ENCODE measurements around the gene PPP1R3F.
A peak's percentile ranks its signal among the peaks of the same experiment; 100 is the strongest.

The PPP1R3F gene

DNA sequence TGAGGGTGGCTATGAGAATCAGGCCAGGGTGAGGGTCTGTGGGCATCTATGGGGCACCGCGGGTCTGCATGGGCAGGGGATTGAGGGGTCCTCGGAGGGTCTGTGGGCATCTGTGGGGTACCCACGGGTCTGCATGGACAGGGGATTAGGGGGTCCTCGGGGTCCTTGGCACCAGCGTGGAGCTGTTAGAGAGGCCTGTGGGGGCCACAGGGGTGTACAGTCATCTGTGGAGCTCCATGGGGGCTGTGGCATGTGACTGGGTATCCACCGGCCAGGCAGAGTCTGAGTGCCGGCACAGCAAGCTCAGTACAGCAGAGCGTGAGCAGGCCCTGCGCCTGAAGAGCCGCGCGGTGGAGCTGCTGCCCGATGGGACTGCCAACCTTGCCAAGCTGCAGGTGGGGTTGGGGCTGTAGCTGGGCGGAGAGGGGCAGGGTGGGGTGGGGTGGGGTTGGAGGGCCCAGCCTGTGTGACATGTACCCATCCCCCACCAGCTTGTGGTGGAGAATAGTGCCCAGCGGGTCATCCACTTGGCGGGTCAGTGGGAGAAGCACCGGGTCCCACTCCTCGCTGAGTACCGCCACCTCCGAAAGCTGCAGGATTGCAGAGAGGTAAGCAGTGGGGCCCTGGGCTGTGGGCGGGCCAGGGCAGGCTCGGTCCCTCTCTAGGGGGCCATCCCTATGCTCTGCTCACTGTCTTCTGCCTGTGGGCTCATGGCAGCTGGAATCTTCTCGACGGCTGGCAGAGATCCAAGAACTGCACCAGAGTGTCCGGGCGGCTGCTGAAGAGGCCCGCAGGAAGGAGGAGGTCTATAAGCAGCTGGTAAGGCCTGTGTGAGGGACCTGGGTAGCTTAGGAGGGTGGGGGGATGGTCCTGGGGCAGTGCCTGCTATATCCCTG lies 21.4 kb upstream of the PPP1R3F start:
- intact Hi-C loops (cut with DNase I) = no loop called here
- peak in 2 of 10 donors; percentile 63 to 78 for DNase-seq

DNA sequence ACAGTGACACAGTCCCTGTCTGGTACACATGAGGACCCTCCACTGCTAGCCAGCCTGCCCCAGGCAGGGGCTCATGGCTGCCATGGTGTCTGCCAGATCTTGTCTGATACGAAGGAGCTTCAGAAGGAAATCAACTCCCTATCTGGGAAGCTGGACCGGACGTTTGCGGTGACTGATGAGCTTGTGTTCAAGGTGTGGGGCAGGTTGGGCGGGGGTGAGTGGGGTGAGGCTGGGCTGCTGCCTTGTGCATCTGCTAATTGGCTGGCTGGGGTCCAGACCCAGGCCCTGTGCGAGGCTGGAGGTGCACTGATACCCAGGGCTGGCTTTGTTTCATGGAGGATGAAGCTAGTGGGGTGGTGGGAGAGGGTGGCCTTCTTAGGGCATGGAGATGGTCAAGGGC lies 20.5 kb upstream of the PPP1R3F start:
- intact Hi-C loops (cut with DNase I) = no loop called here

GRCh38 chrX:49249616-49250015 lies 20.0 kb upstream of the PPP1R3F start:
- DNase-seq = peak in 2 of 10 donors; percentile 53 to 57
- intact Hi-C loops (cut with DNase I) = no loop called here

More for the DNA sequence above, 20.5 kb upstream of the PPP1R3F start:
- peak in 2 of 10 donors; percentile 40 to 77 for DNase-seq

DNA sequence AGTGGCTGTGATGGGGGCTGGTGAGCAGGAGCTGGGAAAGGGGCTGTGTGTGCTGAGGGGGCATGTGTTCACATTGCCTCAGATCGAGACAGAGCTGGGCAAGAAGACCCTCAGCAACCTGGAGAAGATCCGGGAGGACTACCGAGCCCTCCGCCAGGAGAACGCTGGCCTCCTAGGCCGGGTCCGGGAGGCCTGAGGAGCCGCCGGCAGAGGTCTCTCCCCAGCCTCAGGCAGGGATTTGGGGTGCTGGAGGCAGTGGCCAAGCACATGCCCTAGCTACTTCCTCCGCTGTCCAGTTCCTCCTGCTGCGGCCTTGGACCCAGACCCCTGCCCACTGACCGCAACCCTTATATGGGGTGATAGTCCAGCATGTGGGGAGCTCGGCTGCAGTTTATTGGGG lies 19.5 kb upstream of the PPP1R3F start:
- DNase-seq = peak in 2 of 10 donors; percentile 49 to 75
- intact Hi-C loops (cut with DNase I) = no loop called here

DNA sequence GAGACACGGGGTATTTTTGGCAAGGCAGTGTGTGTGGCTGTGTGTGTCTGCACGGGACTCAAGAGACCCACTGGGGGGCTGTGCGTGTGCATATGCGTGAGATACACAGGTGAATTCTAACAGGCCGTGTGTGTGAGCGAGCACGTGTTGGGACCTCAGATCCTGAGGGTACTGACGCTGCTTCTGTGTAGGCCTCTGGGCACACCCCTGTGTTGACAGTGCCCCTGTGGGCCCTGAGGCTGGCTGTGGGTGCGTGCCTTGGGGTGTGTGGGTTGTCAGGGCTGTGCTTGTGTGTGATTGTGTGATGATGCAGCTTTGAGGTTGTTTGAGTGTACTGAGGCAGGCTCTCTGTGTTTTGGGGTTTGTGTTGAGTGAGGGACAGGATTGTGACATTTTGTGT lies 19.0 kb upstream of the PPP1R3F start:
- peak in 1 of 10 donors; percentile 67 for DNase-seq
- intact Hi-C loops (cut with DNase I) = no loop called here

- intact Hi-C loops (cut with DNase I) = no loop called here
- DNase-seq = peak in 2 of 10 donors; percentile 35 to 60
These were observed 18.3 kb upstream of the PPP1R3F start for GRCh38 chrX:49251325-49251724.

DNA sequence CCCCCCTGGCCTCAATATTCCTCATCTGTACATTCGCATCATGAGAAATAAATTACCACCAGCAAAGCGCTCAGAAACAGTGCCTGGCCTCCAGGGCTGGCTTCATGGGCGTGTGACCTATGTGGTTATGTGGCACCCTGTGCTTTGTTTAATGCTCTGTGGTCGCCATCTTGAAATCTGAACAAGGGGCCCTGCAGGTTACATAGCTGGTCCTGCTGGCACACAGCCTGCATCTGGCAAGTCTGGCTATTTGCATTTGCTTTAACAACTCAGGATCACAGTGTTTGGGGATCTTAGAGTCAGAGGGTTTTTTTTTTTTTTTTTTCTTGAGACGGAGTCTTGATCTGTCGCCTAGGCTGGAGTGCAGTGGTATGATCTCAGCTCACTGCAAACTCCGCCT lies 15.0 kb upstream of the PPP1R3F start:
- intact Hi-C loops (cut with DNase I) = no loop called here
- peak in 1 of 10 donors; percentile 3 for DNase-seq

DNA sequence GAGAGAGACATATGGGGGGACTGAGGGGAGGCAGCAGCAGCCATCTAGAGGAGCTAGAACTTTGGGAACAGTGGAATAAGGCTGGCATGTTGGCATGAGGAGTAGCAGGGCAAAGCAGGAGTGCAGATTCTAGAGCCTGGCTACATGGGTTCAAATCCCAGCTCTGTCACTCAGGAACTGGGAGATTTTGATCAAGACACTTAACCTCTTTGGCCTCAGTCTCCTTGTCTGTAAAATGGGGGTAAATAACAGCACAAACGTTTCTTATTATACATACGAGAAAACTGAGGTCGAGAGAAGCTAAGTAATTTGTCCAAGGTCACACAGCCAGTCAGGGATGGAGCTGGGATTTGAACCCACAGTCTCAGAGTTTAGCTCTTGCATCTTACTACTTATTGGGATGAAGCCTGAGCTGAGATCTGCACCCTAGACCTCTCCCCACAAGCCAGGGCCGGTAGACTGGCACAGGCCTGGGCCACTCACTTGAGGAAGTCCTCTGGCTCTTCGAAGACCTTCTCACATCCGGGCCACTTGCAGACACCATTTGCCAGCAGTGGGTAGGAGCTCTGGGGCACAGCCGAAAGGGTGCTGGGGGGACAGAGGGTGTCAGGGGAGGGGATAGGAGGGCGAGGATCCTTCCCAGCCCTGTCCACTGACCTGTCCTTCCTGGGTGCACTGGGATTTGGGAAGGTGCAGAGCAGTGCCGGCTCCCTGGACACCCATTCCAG lies 13.2 kb upstream of the PPP1R3F start:
- DNase-seq = peak in 2 of 10 donors; percentile 55 to 60
- intact Hi-C loops (cut with DNase I) = no loop called here

GRCh38 chrX:49257074-49257790 lies 12.4 kb upstream of the PPP1R3F start:
- DNase-seq = peak in 2 of 10 donors; percentile 67 to 78
- intact Hi-C loops (cut with DNase I) = no loop called here

DNA sequence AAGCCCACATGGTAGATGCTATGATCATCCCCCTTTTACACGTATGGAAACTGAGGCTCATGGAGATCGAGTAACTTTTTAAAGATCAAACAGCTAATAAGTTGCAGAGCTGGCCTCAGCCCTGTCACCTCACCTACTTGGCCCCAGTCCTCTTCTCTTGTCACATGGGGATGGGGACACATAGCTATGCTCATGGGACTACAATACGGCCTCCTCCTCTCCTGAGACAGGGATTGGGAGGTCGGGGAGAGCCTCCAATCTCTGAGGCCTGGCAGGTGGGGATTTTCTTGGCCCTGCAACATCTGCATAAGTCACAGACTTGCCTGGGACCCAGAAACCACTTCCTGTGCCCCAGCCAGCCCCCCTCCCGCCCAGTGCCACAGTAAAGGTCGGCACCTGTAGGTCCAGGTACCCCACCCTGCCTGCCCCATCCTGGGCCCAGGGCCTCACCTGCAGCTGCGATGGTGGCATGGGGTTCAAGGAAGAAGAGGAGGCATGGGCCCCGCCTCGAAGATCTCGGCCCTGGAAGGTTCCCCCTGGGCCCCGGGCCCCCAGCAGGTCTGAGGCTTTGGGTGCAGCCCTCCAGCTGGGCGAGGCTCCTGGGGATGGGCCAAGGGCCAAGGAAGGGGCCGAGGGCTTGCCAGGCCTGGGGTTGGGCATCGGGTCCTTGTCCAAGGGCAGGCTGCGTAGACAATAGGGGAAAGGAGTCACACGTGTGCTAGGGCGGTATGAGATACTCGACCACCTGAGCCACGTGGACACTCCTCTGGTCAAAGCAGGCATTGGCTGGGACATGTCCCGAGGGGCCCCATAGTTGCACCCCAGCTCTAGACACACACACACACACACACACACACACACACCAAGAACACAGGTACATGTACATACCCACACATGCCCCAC lies 11.5 kb upstream of the PPP1R3F start:
- intact Hi-C loops (cut with DNase I) = no loop called here
- DNase-seq = peak in 2 of 10 donors; percentile 70 to 74

- peak in 1 of 10 donors; percentile 80 for DNase-seq
- intact Hi-C loops (cut with DNase I) = no loop called here
These were observed 10.9 kb upstream of the PPP1R3F start for GRCh38 chrX:49258749-49259124.

- intact Hi-C loops (cut with DNase I) = no loop called here
- peak in 2 of 10 donors; percentile 46 to 55 for DNase-seq
These were observed 9.2 kb upstream of the PPP1R3F start for GRCh38 chrX:49260221-49260985.

DNA sequence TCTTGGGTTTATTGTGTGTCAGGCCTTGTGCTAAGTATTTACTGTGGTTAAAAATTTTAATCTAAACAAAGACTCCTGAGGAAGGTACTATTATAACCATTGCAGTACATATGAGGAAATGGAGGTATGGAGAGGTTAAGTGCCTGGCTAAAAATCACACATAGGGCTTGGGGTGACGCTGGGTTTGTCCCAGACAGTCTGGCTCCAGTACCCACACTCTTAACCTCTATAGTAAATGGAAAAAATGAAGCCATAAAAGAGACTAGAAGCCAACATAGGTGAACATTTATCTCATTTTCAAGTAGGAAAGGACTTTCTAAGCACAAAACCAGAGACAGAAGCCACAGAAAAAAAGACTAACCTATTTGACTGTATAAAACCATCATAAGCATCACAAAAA lies 7.0 kb upstream of the PPP1R3F start:
- intact Hi-C loops (cut with DNase I) = no loop called here
- DNase-seq = no peak

- peak in 1 of 10 donors; percentile 12 for DNase-seq
- intact Hi-C loops (cut with DNase I) = no loop called here
These were observed 6.0 kb upstream of the PPP1R3F start for GRCh38 chrX:49263631-49264030.

GRCh38 chrX:49264460-49264859 lies 5.1 kb upstream of the PPP1R3F start, which contains the start of gene FOXP3:
TSS of gene FOXP3 (minus strand) at chrX:49264710. CDS start at chrX:49258505, 6,205 bp downstream.
- DNase-seq = peak in 1 of 10 donors; percentile 16
- intact Hi-C loops (cut with DNase I) = no loop called here

DNA sequence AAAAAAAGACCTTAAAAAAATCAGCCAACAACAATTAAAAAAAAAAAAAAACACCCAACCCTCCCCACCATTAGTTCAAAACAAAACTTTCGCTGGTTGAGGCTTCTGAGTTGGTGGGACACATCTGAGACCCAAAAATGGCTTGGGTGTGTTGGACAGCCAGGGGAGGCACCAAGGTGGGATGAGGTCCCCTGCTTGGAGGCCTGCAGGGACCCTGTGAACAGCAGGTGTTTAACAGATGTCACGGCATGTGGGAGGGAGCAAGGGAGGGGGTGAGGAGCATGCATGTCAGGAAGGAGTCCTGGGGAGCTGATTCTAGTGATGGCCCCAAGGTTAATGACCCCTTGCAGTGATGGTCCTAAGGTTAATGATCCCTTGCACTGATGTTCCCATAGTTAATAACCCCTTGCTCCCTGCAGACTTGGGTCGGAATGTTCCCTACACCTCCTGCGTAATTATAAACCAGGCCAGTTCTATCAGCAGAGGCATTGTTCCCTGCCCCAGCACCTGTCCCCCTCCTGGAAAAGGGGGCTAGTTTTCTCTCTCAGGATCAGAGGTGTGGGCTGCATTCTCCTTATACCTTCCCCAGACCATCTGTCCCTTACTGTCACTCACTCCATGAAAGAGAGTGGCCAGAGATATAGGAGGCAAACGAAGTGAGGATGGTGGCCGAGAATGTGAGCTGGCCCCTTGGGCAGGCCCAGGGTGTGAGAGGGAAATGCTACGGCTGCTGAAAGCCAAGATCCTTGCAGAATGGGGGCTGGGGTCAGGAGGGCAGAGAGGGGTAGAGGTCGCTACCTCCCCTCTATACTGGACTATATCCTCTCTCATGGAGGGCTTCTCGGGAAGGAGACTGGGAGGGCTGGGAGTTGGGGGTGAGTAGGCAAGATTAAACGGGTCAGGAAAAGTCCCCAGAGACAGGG lies 2.8 kb upstream of the PPP1R3F start:
- peak in 2 of 10 donors; percentile 51 to 60 for DNase-seq

DNA sequence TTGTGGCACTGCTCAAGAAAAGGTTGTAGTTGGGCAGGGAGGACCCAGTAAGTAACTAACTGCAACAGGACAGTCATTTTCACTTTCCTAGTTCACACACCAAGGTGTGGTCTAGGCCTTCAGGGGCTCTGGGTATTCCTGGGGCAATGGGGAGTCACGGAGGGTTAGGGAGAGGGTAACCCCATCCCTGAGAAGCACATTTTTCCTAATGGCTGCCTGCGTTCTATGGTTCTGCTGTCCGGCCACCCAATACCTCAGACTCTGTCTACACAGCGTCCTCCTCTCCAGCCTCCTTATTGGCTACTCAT lies 937 bp upstream of the PPP1R3F start:
- DNase-seq = no peak
- intact Hi-C loops (cut with DNase I) = loop anchor here (2.0 kb wide), 1 partner anchor 76 kb away; no protein-coding TSS in a partner anchor

More for the DNA sequence above, 2.8 kb upstream of the PPP1R3F start:
- intact Hi-C loops (cut with DNase I) = no loop called here
